Measurements from ENCODE around the gene ADK.
"Not testable (repeated sequence)": the region's sequence is repeated elsewhere in the genome, so short reads cannot be mapped to it uniquely, and the experiment has no call there.

ADK gene

GRCh38 chr10:74123081-74123480, 27.9 kb upstream of the ADK start:
- no peak for TF ChIP-seq ZFX (IDR thresholded peaks at IDR 0.05)
- no peak overlapping the region for H3K27ac ChIP-seq

DNA sequence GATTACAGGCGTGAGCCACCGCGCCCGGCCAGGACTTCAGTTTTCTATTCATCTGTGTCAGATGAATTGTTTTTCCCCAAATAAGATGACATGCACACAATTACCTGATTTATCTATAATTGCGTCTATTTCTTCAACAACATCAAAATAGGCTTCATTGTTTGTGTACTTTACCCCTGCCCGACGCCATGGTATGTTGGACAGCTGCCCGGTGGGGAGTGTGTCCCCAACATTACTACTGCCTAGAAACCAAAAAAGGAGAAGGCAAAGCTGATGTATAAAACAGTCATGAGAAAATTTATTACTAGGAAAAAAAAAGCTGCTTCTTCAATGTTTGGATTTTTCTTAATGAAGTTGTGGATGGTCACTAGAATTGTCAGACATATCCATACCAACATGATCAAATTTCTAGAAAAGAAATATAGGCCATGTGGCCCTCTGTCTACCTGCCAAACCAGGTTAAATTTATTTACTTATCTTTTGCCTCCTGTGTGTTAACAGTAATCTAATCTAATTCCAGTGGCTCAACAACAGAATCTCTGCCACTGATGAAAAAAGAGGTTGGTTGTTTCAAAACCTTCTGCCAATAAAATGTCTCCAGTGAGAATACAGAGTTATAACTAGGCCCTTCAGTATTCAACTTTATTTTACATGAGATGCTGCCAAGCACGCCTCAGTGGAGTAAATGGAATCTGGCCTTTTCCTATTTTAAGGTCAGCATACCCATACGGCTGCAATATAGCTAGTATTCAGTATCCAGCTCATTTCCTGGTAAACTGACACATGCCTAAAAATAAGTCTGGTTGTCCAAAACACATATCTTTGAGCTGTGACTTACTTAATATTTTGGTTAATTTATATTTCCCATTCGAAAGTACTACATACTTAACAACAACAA, 16.8 kb upstream of the ADK start:
- no peak overlapping the region for H3K27ac ChIP-seq
- no peak for TF ChIP-seq ZFX (IDR thresholded peaks at IDR 0.05)
- TF ChIP-seq, protein P1, sequence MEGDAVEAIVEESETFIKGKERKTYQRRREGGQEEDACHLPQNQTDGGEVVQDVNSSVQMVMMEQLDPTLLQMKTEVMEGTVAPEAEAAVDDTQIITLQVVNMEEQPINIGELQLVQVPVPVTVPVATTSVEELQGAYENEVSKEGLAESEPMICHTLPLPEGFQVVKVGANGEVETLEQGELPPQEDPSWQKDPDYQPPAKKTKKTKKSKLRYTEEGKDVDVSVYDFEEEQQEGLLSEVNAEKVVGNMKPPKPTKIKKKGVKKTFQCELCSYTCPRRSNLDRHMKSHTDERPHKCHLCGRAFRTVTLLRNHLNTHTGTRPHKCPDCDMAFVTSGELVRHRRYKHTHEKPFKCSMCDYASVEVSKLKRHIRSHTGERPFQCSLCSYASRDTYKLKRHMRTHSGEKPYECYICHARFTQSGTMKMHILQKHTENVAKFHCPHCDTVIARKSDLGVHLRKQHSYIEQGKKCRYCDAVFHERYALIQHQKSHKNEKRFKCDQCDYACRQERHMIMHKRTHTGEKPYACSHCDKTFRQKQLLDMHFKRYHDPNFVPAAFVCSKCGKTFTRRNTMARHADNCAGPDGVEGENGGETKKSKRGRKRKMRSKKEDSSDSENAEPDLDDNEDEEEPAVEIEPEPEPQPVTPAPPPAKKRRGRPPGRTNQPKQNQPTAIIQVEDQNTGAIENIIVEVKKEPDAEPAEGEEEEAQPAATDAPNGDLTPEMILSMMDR (conservative IDR thresholded peaks at IDR 0.05) = no peak

DNA sequence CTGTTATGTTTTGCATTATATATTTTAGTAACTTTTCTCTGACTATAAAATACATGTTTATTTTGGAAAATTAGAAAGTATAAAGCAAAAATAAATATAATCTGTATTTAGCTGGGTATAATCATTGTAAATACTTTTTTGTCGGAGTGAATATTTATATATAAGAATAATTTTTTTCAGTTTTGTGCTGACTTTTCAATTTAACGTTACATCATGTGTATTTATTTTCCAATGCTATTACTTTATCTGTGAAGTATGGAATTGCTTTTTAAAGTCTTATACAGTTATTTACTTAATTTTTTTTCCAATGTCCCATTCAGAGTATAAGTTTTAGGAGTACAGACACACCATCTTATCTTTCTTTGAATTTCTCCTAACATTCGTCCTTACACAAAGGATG, 15.6 kb upstream of the ADK start:
- TF ChIP-seq, protein P1 (conservative IDR thresholded peaks at IDR 0.05) = no peak
- TF ChIP-seq ZFX (IDR thresholded peaks at IDR 0.05) = no peak
- no peak overlapping the region for H3K27ac ChIP-seq

GRCh38 chr10:74137992-74138391, 13.0 kb upstream of the ADK start:
- no peak overlapping the region for H3K27ac ChIP-seq
- TF ChIP-seq, protein P1 (conservative IDR thresholded peaks at IDR 0.05) = no peak
- no peak for TF ChIP-seq ZFX (IDR thresholded peaks at IDR 0.05)

GRCh38 chr10:74138596-74138995, 12.4 kb upstream of the ADK start:
- H3K27ac ChIP-seq = not testable (repeated sequence)

DNA sequence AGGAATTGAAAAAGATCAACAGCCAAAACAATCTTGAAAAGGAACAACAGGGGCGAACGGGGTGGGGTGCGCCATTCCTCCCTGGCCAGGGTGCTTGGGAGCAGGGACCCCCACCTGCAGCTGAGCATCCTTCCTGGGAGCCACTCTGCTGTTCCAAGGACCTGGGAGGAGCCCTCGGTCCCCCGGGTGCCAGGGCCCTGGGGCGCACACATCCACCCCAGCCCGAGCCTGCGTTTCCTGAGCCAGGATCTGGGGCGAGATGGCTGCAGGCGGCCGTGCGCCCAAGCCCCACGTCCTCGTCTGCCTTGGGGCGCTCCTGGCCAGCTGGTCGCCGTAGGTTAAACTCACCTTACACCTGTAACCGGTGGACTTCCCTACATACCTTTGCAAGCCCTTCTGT, 11.0 kb upstream of the ADK start:
- no peak overlapping the region for H3K27ac ChIP-seq
- TF ChIP-seq, protein P1 (conservative IDR thresholded peaks at IDR 0.05) = no peak
- no peak for TF ChIP-seq ZFX (IDR thresholded peaks at IDR 0.05)

GRCh38 chr10:74140553-74140952, 10.5 kb upstream of the ADK start:
- H3K27ac ChIP-seq = no peak overlapping the region
- TF ChIP-seq, protein P1 (conservative IDR thresholded peaks at IDR 0.05) = no peak

DNA sequence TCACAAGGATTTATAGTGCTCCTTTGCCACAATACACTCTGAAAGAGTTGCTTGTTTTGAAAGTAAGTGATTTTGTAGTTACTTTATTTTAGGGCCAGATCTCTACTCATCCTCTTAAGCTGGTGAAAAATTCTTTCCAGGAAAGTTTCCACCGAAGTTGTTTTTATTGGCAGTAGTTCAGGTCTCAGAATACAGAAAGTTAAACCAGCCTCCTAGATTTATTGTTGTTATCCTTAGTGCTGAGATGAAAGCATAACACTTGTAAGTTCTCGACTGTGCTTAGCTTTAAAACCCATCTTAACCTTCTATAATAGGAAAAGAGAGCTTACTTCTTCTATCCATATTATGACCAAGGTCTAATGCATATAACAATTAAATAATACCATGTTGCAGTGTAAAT, 5.9 kb upstream of the ADK start:
- TF ChIP-seq ZFX (IDR thresholded peaks at IDR 0.05) = no peak
- TF ChIP-seq, protein P1 (conservative IDR thresholded peaks at IDR 0.05) = no peak
- H3K27ac ChIP-seq = no peak overlapping the region

- not testable (repeated sequence) for H3K27ac ChIP-seq
Observed at GRCh38 chr10:74146980-74147379, 4.0 kb upstream of the ADK start.
